ENCODE measurements around the gene SPHKAP. TPM values are rescaled to one million over a fixed set of nuclear protein-coding genes. Genes with fewer than 3 reads are reported as not detected.

Gene SPHKAP
- total and polyA plus RNA-seq, 2 donors (not counting 3 experiments of a cell fraction or from before 2014, with no cell fraction given), result not detected

DNA sequence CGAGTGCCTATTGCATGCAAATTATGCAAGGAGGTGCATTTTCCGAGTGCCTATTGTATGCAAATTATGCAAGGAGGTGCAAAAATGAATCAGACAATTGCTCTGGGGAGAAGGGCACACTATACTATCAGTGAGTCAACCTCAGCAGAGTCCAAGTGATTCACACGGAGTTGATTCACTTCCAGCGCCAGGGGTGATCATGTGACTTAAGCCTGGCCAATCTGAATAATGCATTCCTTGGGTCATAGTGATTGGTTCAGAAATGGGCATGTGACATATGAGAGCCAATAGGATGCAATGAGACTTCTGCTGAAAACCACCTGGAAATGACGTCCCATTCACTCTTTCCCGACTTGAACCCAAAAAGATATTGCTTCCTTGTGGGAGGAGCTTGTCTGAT lies 157.9 kb downstream of the SPHKAP start:
- Histone ChIP-seq H3K9me1 (replicated peaks; ENCODE audit: control insufficient read depth, extremely low read depth, insufficient read depth, low read length) (no peaks in the 10 kb centered on the region), H3K4me3 (replicated peaks in 1 of 3; ENCODE audit: insufficient read depth in 1 of 3, low read depth in 1 of 3, low read length in 3 of 3) (no peak overlapping the region), H4K20me1 (replicated peaks; ENCODE audit: control insufficient read depth, extremely low read depth, insufficient read depth, low read length) (no peaks in the 10 kb centered on the region), H3K27ac (ENCODE audit: insufficient read depth, low read depth, low read length) (no peak overlapping the region), H3K9me3 (replicated peaks; ENCODE audit: control insufficient read depth, insufficient read depth, low read length) (peaks cover 6% of the 10 kb centered on the region), H3K36me3 (ENCODE audit: control insufficient read depth in 2 of 2, extremely low read depth in 1 of 2, insufficient read depth in 2 of 2, low read length in 2 of 2) (no peaks in the 10 kb centered on the region), H3K4me1 (ENCODE audit: control insufficient read depth, extremely low read depth, insufficient read depth, low read length) (no peaks in the 10 kb centered on the region), H3K79me2 (ENCODE audit: control insufficient read depth, insufficient read depth, low read length) (no peaks in the 10 kb centered on the region), H3K27me3 (ENCODE audit: control insufficient read depth in 2 of 2, insufficient read depth in 2 of 2, low read length in 2 of 2) (no peaks in the 10 kb centered on the region), H3K9ac (replicated peaks; ENCODE audit: extremely low read depth, insufficient read depth, low read length) (no peak overlapping the region), H3K4me2 (ENCODE audit: insufficient read depth, low read length) (no peak overlapping the region), H2AFZ (ENCODE audit: low read depth, low read length) (no peak overlapping the region)
- intact Hi-C loops (cut with micrococcal nuclease), result no loop called here
- BruUV-seq (replicated peaks), result no TSS peak
- ChIA-PET CTCF (no interaction called here), POLR2A (no interaction called here)
- FAIRE-seq (no peak), DNase-seq (ENCODE audit: low read depth, low spot score) (no peak)
- no peak for TF ChIP-seq FOS (IDR thresholded peaks at IDR 0.05; ENCODE audit: borderline replicate concordance, insufficient read depth, low read length)
- TF ChIP-seq EZH2 (IDR thresholded peaks at IDR 0.05; ENCODE audit: borderline replicate concordance, low read depth, low read length, severe bottlenecking), result no peak
- no peak for TF ChIP-seq MYC (IDR thresholded peaks at IDR 0.05; ENCODE audit: low read depth, low read length)
- TF ChIP-seq, protein P1, sequence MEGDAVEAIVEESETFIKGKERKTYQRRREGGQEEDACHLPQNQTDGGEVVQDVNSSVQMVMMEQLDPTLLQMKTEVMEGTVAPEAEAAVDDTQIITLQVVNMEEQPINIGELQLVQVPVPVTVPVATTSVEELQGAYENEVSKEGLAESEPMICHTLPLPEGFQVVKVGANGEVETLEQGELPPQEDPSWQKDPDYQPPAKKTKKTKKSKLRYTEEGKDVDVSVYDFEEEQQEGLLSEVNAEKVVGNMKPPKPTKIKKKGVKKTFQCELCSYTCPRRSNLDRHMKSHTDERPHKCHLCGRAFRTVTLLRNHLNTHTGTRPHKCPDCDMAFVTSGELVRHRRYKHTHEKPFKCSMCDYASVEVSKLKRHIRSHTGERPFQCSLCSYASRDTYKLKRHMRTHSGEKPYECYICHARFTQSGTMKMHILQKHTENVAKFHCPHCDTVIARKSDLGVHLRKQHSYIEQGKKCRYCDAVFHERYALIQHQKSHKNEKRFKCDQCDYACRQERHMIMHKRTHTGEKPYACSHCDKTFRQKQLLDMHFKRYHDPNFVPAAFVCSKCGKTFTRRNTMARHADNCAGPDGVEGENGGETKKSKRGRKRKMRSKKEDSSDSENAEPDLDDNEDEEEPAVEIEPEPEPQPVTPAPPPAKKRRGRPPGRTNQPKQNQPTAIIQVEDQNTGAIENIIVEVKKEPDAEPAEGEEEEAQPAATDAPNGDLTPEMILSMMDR (IDR thresholded peaks at IDR 0.05; ENCODE audit: extremely low read depth in 1 of 2, insufficient read depth in 1 of 2, low read depth in 1 of 2, low read length in 2 of 2), result no peak
- no peak for TF ChIP-seq POLR2AphosphoS5 (IDR thresholded peaks at IDR 0.05; ENCODE audit: insufficient read depth, low read depth, low read length)
- no peak for TF ChIP-seq POLR2A (IDR thresholded peaks at IDR 0.05; ENCODE audit: low read depth, low read length)
- TF ChIP-seq, protein P2, sequence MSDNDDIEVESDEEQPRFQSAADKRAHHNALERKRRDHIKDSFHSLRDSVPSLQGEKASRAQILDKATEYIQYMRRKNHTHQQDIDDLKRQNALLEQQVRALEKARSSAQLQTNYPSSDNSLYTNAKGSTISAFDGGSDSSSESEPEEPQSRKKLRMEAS (IDR thresholded peaks at IDR 0.05; ENCODE audit: insufficient read depth, insufficient read length), result no peak
- dilution Hi-C loops (cut with MboI; ENCODE audit: extremely low pct_ligation_motif_present, low sequenced_read_pairs), result no loop called here

All from endothelial cell of umbilical vein (primary cell).